ENCODE measurements around the gene DUS4L.

Gene DUS4L

GRCh38 chr7:107593025-107593410 lies 29.2 kb downstream of the DUS4L start:
- peaks cover 0 to 18% (median 0%) of the 10 kb centered on the region in 5 donors for H3K4me1 ChIP-seq (ENCODE audit: control insufficient read depth in 5 of 5, insufficient read depth in 5 of 5, low read length in 5 of 5)

GRCh38 chr7:107594961-107595737 lies 31.4 kb downstream of the DUS4L start:
- H3K27ac ChIP-seq (ENCODE audit: low read depth, low read length), result peak overlapping the region; percentile 38
- H3K27me3 ChIP-seq (ENCODE audit: control insufficient read depth in 5 of 5, insufficient read depth in 4 of 5, low read length in 5 of 5), result no peaks in the 10 kb centered on the region

More at GRCh38 chr7:107593025-107593410, 29.2 kb downstream of the DUS4L start:
- Histone ChIP-seq H3K9ac (ENCODE audit: low read length in 5 of 5) (no peak overlapping the region), H3K27me3 (ENCODE audit: control insufficient read depth in 5 of 5, insufficient read depth in 4 of 5, low read length in 5 of 5) (no peaks in the 10 kb centered on the region), H3K4me3 (ENCODE audit: low read depth in 1 of 5, low read length in 5 of 5) (no peak overlapping the region), H3K27ac (ENCODE audit: low read depth, low read length) (no peak overlapping the region), H3K36me3 (ENCODE audit: control insufficient read depth in 5 of 5, insufficient read depth in 5 of 5, low read length in 5 of 5) (peaks cover 16 to 40% (median 27%) of the 10 kb centered on the region in 5 donors), H3K9me3 (ENCODE audit: control insufficient read depth in 5 of 5, low read length in 5 of 5) (no peaks in the 10 kb centered on the region)

GRCh38 chr7:107596881-107597581 lies 33.3 kb downstream of the DUS4L start:
- no peak overlapping the region for H3K4me3 ChIP-seq (ENCODE audit: low read depth in 1 of 5, low read length in 5 of 5)
- H3K9me3 ChIP-seq (ENCODE audit: control insufficient read depth in 5 of 5, low read length in 5 of 5), result no peaks in the 10 kb centered on the region
- no peak overlapping the region for H3K9ac ChIP-seq (ENCODE audit: low read length in 5 of 5)
- H3K27me3 ChIP-seq (ENCODE audit: control insufficient read depth in 5 of 5, insufficient read depth in 4 of 5, low read length in 5 of 5), result no peaks in the 10 kb centered on the region
- no peak overlapping the region for H3K27ac ChIP-seq (ENCODE audit: low read depth, low read length)
- peaks cover 31 to 63% (median 41%) of the 10 kb centered on the region in 5 donors for H3K36me3 ChIP-seq (ENCODE audit: control insufficient read depth in 5 of 5, insufficient read depth in 5 of 5, low read length in 5 of 5)
- peaks cover 0 to 18% (median 0%) of the 10 kb centered on the region in 5 donors for H3K4me1 ChIP-seq (ENCODE audit: control insufficient read depth in 5 of 5, insufficient read depth in 5 of 5, low read length in 5 of 5)

More at GRCh38 chr7:107594961-107595737, 31.4 kb downstream of the DUS4L start:
- Histone ChIP-seq H3K4me3 (ENCODE audit: low read depth in 1 of 5, low read length in 5 of 5) (no peak overlapping the region), H3K36me3 (ENCODE audit: control insufficient read depth in 5 of 5, insufficient read depth in 5 of 5, low read length in 5 of 5) (peaks cover 20 to 48% (median 24%) of the 10 kb centered on the region in 5 donors), H3K4me1 (ENCODE audit: control insufficient read depth in 5 of 5, insufficient read depth in 5 of 5, low read length in 5 of 5) (peaks cover 0 to 18% (median 0%) of the 10 kb centered on the region in 5 donors), H3K9me3 (ENCODE audit: control insufficient read depth in 5 of 5, low read length in 5 of 5) (no peaks in the 10 kb centered on the region), H3K9ac (ENCODE audit: low read length in 5 of 5) (no peak overlapping the region)

- Histone ChIP-seq H3K36me3 (ENCODE audit: control insufficient read depth in 5 of 5, insufficient read depth in 5 of 5, low read length in 5 of 5) (peaks cover 31 to 63% (median 46%) of the 10 kb centered on the region in 5 donors), H3K9ac (ENCODE audit: low read length in 5 of 5) (no peak overlapping the region), H3K27me3 (ENCODE audit: control insufficient read depth in 5 of 5, insufficient read depth in 4 of 5, low read length in 5 of 5) (no peaks in the 10 kb centered on the region), H3K4me1 (ENCODE audit: control insufficient read depth in 5 of 5, insufficient read depth in 5 of 5, low read length in 5 of 5) (peaks cover 0 to 18% (median 0%) of the 10 kb centered on the region in 5 donors), H3K4me3 (ENCODE audit: low read depth in 1 of 5, low read length in 5 of 5) (no peak overlapping the region), H3K9me3 (ENCODE audit: control insufficient read depth in 5 of 5, low read length in 5 of 5) (no peaks in the 10 kb centered on the region), H3K27ac (ENCODE audit: low read depth, low read length) (no peak overlapping the region)
Observed at GRCh38 chr7:107597582-107597916, 33.8 kb downstream of the DUS4L start.

- no peaks in the 10 kb centered on the region for H3K27me3 ChIP-seq (ENCODE audit: control insufficient read depth in 5 of 5, insufficient read depth in 4 of 5, low read length in 5 of 5)
- no peaks in the 10 kb centered on the region for H3K9me3 ChIP-seq (ENCODE audit: control insufficient read depth in 5 of 5, low read length in 5 of 5)
- H3K27ac ChIP-seq (ENCODE audit: low read depth, low read length), result no peak overlapping the region
- peaks cover 31 to 61% (median 48%) of the 10 kb centered on the region in 5 donors for H3K36me3 ChIP-seq (ENCODE audit: control insufficient read depth in 5 of 5, insufficient read depth in 5 of 5, low read length in 5 of 5)
- peaks cover 0 to 18% (median 0%) of the 10 kb centered on the region in 5 donors for H3K4me1 ChIP-seq (ENCODE audit: control insufficient read depth in 5 of 5, insufficient read depth in 5 of 5, low read length in 5 of 5)
- H3K9ac ChIP-seq (ENCODE audit: low read length in 5 of 5), result no peak overlapping the region
- no peak overlapping the region for H3K4me3 ChIP-seq (ENCODE audit: low read depth in 1 of 5, low read length in 5 of 5)
Observed at GRCh38 chr7:107597953-107598352, 34.2 kb downstream of the DUS4L start.

- Histone ChIP-seq H3K27ac (ENCODE audit: low read depth, low read length) (no peak overlapping the region), H3K9me3 (ENCODE audit: control insufficient read depth in 5 of 5, low read length in 5 of 5) (no peaks in the 10 kb centered on the region), H3K4me1 (ENCODE audit: control insufficient read depth in 5 of 5, insufficient read depth in 5 of 5, low read length in 5 of 5) (peaks cover 0 to 18% (median 0%) of the 10 kb centered on the region in 5 donors), H3K9ac (ENCODE audit: low read length in 5 of 5) (no peak overlapping the region), H3K27me3 (ENCODE audit: control insufficient read depth in 5 of 5, insufficient read depth in 4 of 5, low read length in 5 of 5) (no peaks in the 10 kb centered on the region), H3K4me3 (ENCODE audit: low read depth in 1 of 5, low read length in 5 of 5) (no peak overlapping the region), H3K36me3 (ENCODE audit: control insufficient read depth in 5 of 5, insufficient read depth in 5 of 5, low read length in 5 of 5) (peaks cover 28 to 58% (median 52%) of the 10 kb centered on the region in 5 donors)
Observed at GRCh38 chr7:107599262-107599661, 35.5 kb downstream of the DUS4L start.

GRCh38 chr7:107600816-107601215 lies 37.0 kb downstream of the DUS4L start:
- peaks cover 27 to 56% (median 46%) of the 10 kb centered on the region in 5 donors for H3K36me3 ChIP-seq (ENCODE audit: control insufficient read depth in 5 of 5, insufficient read depth in 5 of 5, low read length in 5 of 5)
- H3K9me3 ChIP-seq (ENCODE audit: control insufficient read depth in 5 of 5, low read length in 5 of 5), result no peaks in the 10 kb centered on the region
- H3K4me1 ChIP-seq (ENCODE audit: control insufficient read depth in 5 of 5, insufficient read depth in 5 of 5, low read length in 5 of 5), result peaks cover 0 to 9% (median 0%) of the 10 kb centered on the region in 5 donors
- no peaks in the 10 kb centered on the region for H3K27me3 ChIP-seq (ENCODE audit: control insufficient read depth in 5 of 5, insufficient read depth in 4 of 5, low read length in 5 of 5)
- no peak overlapping the region for H3K9ac ChIP-seq (ENCODE audit: low read length in 5 of 5)
- no peak overlapping the region for H3K27ac ChIP-seq (ENCODE audit: low read depth, low read length)
- H3K4me3 ChIP-seq (ENCODE audit: low read depth in 1 of 5, low read length in 5 of 5), result no peak overlapping the region

GRCh38 chr7:107605218-107605815 lies 41.5 kb downstream of the DUS4L start:
- peaks cover 10 to 43% (median 34%) of the 10 kb centered on the region in 5 donors for H3K36me3 ChIP-seq (ENCODE audit: control insufficient read depth in 5 of 5, insufficient read depth in 5 of 5, low read length in 5 of 5)
- H3K27ac ChIP-seq (ENCODE audit: low read depth, low read length), result no peak overlapping the region
- H3K9ac ChIP-seq (ENCODE audit: low read length in 5 of 5), result no peak overlapping the region
- peaks cover 0 to 10% (median 8%) of the 10 kb centered on the region in 5 donors for H3K4me1 ChIP-seq (ENCODE audit: control insufficient read depth in 5 of 5, insufficient read depth in 5 of 5, low read length in 5 of 5)
- no peaks in the 10 kb centered on the region for H3K9me3 ChIP-seq (ENCODE audit: control insufficient read depth in 5 of 5, low read length in 5 of 5)
- H3K27me3 ChIP-seq (ENCODE audit: control insufficient read depth in 5 of 5, insufficient read depth in 4 of 5, low read length in 5 of 5), result no peaks in the 10 kb centered on the region
- no peak overlapping the region for H3K4me3 ChIP-seq (ENCODE audit: low read depth in 1 of 5, low read length in 5 of 5)

GRCh38 chr7:107606303-107606702 lies 42.5 kb downstream of the DUS4L start:
- no peaks in the 10 kb centered on the region for H3K9me3 ChIP-seq (ENCODE audit: control insufficient read depth in 5 of 5, low read length in 5 of 5)
- H3K4me3 ChIP-seq (ENCODE audit: low read depth in 1 of 5, low read length in 5 of 5), result no peak overlapping the region
- H3K27me3 ChIP-seq (ENCODE audit: control insufficient read depth in 5 of 5, insufficient read depth in 4 of 5, low read length in 5 of 5), result no peaks in the 10 kb centered on the region
- no peak overlapping the region for H3K9ac ChIP-seq (ENCODE audit: low read length in 5 of 5)
- H3K36me3 ChIP-seq (ENCODE audit: control insufficient read depth in 5 of 5, insufficient read depth in 5 of 5, low read length in 5 of 5), result peaks cover 4 to 33% (median 25%) of the 10 kb centered on the region in 5 donors
- no peak overlapping the region for H3K27ac ChIP-seq (ENCODE audit: low read depth, low read length)
- H3K4me1 ChIP-seq (ENCODE audit: control insufficient read depth in 5 of 5, insufficient read depth in 5 of 5, low read length in 5 of 5), result peaks cover 0 to 12% (median 9%) of the 10 kb centered on the region in 5 donors
